Measurements from ENCODE around the gene NRL. TPM values are rescaled to one million over a fixed set of nuclear protein-coding genes. Genes with fewer than 3 reads are reported as not detected.
"Not testable (repeated sequence)": the region's sequence is repeated elsewhere in the genome, so short reads cannot be mapped to it uniquely, and the experiment has no call there.

The NRL gene
- total RNA-seq, 1 experiment from 2014 or later: 2.6 TPM

- in situ Hi-C loops (cut with HindIII; ENCODE audit: low pct_unique_long_range_greater_than_20kb, low sequenced_read_pairs): no loop called here
- no peak for DNase-seq (ENCODE audit: low read depth, low spot score)
Measured at GRCh38 chr14:24110523-24110922, 4.2 kb downstream of the NRL start.

GRCh38 chr14:24110060-24110459 lies 4.7 kb downstream of the NRL start:
- in situ Hi-C loops (cut with HindIII; ENCODE audit: low pct_unique_long_range_greater_than_20kb, low sequenced_read_pairs): no loop called here
- no peak for DNase-seq (ENCODE audit: low read depth, low spot score)

- in situ Hi-C loops (cut with HindIII; ENCODE audit: low pct_unique_long_range_greater_than_20kb, low sequenced_read_pairs): no loop called here
Measured at GRCh38 chr14:24108336-24108874, 6.3 kb downstream of the NRL start.

DNA sequence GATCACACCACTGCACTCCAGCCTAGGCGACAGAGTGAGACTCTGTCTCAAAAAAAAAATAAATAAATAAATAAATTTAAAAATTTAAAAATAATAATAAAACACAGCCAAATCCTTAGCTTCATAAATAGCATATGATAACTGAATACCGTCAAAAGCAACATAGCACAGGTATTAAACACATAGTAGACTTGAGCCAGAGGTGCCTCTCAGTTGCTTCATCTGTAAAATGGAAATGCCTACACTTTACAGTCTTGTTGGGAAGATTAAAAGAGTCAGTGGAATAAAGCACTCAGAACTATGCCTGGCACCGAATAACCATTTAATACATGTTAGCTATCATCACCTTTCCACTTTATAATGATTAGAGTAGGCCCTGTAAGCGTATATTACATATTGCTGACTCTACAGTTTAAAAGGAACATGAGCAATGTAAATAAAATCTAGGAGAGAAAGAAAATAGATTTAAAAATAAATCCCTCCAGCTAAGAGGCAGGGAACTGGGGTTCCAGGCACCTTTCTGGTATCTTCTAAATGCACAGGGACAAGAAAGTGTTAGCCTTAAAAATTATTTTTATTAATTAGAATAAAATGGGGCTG lies 8.0 kb downstream of the NRL start:
- in situ Hi-C loops (cut with HindIII; ENCODE audit: low pct_unique_long_range_greater_than_20kb, low sequenced_read_pairs): no loop called here
- DNase-seq (ENCODE audit: low read depth, low spot score): no peak

More at GRCh38 chr14:24108336-24108874, 6.3 kb downstream of the NRL start:
- no peak for DNase-seq (ENCODE audit: low read depth, low spot score)

DNA sequence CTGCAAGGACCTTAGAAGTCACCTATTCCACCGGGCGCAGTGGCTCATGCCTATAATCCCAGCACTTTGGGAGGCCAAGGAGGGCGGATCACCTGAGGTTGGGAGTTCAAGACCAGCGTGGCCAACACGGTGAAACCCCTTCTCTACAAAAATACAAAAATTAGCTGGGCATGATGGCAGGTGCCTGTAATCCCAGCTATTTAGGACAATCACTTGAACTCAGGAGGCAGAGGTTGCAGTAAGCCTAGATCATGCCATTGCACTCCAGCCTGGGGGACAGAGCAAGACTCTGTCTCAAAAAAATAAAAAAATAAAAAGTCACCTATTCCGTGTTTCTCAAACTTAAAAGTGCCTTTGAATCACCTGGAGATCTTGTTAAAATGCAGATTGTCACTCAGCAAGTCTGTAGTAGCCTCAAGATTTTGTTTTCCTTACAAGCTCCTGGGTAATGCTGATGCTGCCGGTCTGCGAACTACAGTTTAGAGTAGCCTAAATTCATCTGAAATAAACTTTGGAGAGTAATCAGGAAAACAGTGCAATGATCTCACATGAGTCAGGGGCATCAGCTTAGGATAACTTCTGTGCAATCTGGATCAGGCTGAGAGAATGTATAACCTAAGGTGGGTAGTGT lies 9.0 kb downstream of the NRL start:
- in situ Hi-C loops (cut with HindIII; ENCODE audit: low pct_unique_long_range_greater_than_20kb, low sequenced_read_pairs): not testable (repeated sequence)

DNA sequence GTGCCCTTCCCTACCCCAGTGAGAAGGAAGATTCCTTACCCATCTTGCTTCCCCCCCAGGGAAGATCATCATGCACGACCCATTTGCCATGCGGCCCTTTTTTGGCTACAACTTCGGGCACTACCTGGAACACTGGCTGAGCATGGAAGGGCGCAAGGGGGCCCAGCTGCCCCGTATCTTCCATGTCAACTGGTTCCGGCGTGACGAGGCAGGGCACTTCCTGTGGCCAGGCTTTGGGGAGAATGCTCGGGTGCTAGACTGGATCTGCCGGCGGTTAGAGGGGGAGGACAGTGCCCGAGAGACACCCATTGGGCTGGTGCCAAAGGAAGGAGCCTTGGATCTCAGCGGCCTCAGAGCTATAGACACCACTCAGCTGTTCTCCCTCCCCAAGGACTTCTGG lies 11.3 kb downstream of the NRL start:
- in situ Hi-C loops (cut with HindIII; ENCODE audit: low pct_unique_long_range_greater_than_20kb, low sequenced_read_pairs): no loop called here
- DNase-seq (ENCODE audit: low read depth, low spot score): no peak

More for the DNA sequence above, 9.0 kb downstream of the NRL start:
- not testable (repeated sequence) for DNase-seq (ENCODE audit: low read depth, low spot score)

DNA sequence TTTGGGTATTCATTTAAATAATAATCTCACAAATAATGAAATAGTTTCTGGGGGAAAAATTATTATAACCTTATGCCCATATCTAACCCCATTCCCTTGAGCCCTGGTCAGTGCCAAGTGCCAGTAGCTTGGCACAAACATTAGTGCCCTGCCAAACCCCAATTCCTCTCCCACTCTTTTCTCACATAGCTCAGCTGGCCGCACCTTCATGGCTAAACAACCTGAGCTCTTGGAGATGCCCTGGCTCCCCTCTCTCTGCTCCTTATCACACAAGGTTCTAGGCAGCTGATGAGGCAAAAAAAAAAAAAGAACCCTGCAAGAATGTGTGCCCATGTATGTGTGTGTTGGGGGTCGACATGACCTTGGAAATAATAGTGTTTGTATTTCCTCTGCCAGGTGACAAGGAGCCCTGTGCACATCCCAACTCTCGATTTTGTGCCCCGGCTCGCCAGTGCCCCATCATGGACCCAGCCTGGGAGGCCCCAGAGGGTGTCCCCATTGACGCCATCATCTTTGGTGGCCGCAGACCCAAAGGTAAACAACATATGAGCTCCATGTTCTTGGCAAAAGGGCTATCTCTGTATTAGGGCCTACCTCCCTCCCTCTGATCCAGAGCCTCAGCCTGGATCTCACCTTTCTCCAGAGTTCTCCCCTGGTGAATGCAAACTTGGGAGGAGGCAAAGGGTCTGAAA lies 12.2 kb downstream of the NRL start:
- in situ Hi-C loops (cut with HindIII; ENCODE audit: low pct_unique_long_range_greater_than_20kb, low sequenced_read_pairs): no loop called here
- DNase-seq (ENCODE audit: low read depth, low spot score): no peak

GRCh38 chr14:24100982-24101494 lies 13.7 kb downstream of the NRL start:
- DNase-seq (ENCODE audit: low read depth, low spot score): no peak
- in situ Hi-C loops (cut with HindIII; ENCODE audit: low pct_unique_long_range_greater_than_20kb, low sequenced_read_pairs): no loop called here

- in situ Hi-C loops (cut with HindIII; ENCODE audit: low pct_unique_long_range_greater_than_20kb, low sequenced_read_pairs): no loop called here
Measured at GRCh38 chr14:24100197-24100981, 14.4 kb downstream of the NRL start.

GRCh38 chr14:24098927-24099813 lies 15.6 kb downstream of the NRL start:
- DNase-seq (ENCODE audit: low read depth, low spot score): no peak
- in situ Hi-C loops (cut with HindIII; ENCODE audit: low pct_unique_long_range_greater_than_20kb, low sequenced_read_pairs): no loop called here

More at GRCh38 chr14:24100197-24100981, 14.4 kb downstream of the NRL start:
- DNase-seq (ENCODE audit: low read depth, low spot score): no peak

GRCh38 chr14:24098229-24098926 lies 16.4 kb downstream of the NRL start:
- in situ Hi-C loops (cut with HindIII; ENCODE audit: low pct_unique_long_range_greater_than_20kb, low sequenced_read_pairs): no loop called here
- DNase-seq (ENCODE audit: low read depth, low spot score): no peak

DNA sequence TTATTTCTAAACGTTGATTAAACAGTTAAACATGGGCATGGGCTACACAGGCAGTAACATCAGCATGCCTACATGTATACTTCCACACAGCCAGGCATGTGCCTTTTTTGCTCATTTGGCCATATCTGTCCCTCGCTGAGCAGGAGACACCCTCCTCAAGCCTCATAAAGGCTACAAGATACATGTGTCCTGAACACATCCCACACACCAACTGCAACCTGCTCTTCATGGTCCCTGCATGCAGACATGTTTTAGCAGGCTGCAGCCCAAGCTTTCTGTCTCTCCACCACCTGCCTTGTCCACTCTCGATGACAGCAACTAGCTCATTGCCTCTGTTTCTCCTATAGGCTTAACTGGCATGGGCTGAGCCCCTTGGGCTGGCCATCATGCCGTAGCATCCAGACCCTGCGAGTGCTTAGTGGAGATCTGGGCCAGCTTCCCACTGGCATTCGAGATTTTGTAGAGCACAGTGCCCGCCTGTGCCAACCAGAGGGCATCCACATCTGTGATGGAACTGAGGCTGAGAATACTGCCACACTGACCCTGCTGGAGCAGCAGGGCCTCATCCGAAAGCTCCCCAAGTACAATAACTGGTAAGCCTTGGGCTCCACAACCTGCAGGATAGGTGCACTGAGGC lies 18.1 kb downstream of the NRL start:
- in situ Hi-C loops (cut with HindIII; ENCODE audit: low pct_unique_long_range_greater_than_20kb, low sequenced_read_pairs): no loop called here
- no peak for DNase-seq (ENCODE audit: low read depth, low spot score)

- in situ Hi-C loops (cut with HindIII; ENCODE audit: low pct_unique_long_range_greater_than_20kb, low sequenced_read_pairs): no loop called here
Measured at GRCh38 chr14:24095271-24096068, 19.3 kb downstream of the NRL start.

GRCh38 chr14:24094841-24095270 lies 19.9 kb downstream of the NRL start:
- in situ Hi-C loops (cut with HindIII; ENCODE audit: low pct_unique_long_range_greater_than_20kb, low sequenced_read_pairs): no loop called here
- no peak for DNase-seq (ENCODE audit: low read depth, low spot score)

More at GRCh38 chr14:24095271-24096068, 19.3 kb downstream of the NRL start:
- DNase-seq (ENCODE audit: low read depth, low spot score): peak; percentile 86
